Measurements from ENCODE around the gene COMMD1. TPM values are rescaled to one million over a fixed set of nuclear protein-coding genes. Genes with fewer than 3 reads are reported as not detected.

Gene COMMD1
- total RNA-seq, 5 donors from 2014 or later (not counting 1 experiment from before 2014, with no cell fraction given): 18.2 to 23.8 (median 19.6) TPM

DNA sequence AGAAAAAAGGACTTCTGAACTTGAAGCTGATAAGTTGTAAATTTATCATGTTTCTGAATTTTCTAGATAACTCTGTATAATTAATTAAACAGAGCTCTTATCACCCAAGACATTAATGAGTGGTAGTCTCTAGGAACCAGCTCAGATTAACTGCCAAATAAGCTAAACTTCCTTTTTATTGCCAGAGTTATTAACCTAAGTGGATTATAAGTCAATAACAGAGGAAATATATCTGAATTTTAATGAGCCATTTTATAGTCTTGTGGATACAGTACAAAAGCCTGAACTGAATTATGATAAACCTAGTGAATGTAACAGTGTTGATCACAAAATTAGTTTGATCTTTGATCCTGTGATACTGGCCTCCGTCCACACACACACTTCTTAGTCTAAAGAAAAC, 111.5 kb downstream of the COMMD1 start:
- POLR2A ChIA-PET: no interaction called here
- ATAC-seq (replicated peaks in 1 of 4) (no peak), DNase-seq (no peak)
- WGBS (ENCODE audit: insufficient coverage): 100% methylated on average over 1 of the region's 1 CpG
- Histone ChIP-seq H3K27ac (ENCODE audit: low read length) (no peak overlapping the region), H3K4me1 (ENCODE audit: control insufficient read depth in 1 of 2, extremely low read depth in 1 of 2, insufficient read depth in 2 of 2, low read length in 2 of 2) (no peaks in the 10 kb centered on the region), H3K9me3 (no peaks in the 10 kb centered on the region), H3K36me3 (ENCODE audit: control insufficient read depth in 2 of 2, extremely low read depth in 1 of 2, insufficient read depth in 1 of 2, low read length in 1 of 2) (no peaks in the 10 kb centered on the region), H3K4me3 (ENCODE audit: control insufficient read depth in 1 of 2, extremely low read depth in 1 of 2, low read length in 1 of 2) (no peak overlapping the region), H3K27me3 (replicated peaks in 1 of 2; ENCODE audit: control insufficient read depth in 2 of 2, extremely low read depth in 1 of 2, insufficient read depth in 2 of 2, low read length in 1 of 2) (no peaks in the 10 kb centered on the region)
- H3K27ac Mint-ChIP-seq: no peak overlapping the region
- H3K9me3 Mint-ChIP-seq: no peaks in the 10 kb centered on the region
- CTCF ChIA-PET: interaction anchor here in 1 of 2 donors (0.6 kb wide), 1 partner anchor 22 kb away, joined by 3 read pairs; no protein-coding TSS in a partner anchor
- no peak overlapping the region for H3K4me3 Mint-ChIP-seq
- H3K27me3 Mint-ChIP-seq: no peaks in the 10 kb centered on the region
- peaks cover 0 to 9% (median 3%) of the 10 kb centered on the region in 3 donors for H3K4me1 Mint-ChIP-seq
- peaks cover 37% of the 10 kb centered on the region for H3K36me3 Mint-ChIP-seq

DNA sequence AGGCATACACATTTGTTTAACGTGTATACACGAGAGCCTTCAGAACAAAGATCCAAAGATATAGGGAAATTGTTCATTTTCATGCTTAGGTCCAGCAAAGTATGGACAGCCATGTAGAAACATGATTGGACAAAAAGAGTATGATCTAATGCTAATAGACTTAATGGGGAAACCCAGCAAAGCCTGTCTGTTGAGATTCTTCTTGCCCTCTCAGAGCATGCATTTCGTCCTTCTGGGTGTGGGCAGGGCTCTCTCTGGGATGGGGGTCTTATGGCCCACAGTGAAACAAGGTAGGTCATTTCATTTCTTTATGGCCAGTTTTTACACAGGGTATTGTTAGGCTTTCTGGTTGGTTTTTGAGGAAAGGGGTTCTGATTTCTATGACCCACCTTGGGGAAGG, 124.4 kb downstream of the COMMD1 start:
- ChIA-PET POLR2A (no interaction called here), CTCF (no interaction called here)
- H3K27me3 Mint-ChIP-seq: no peaks in the 10 kb centered on the region
- Histone ChIP-seq H3K27ac (ENCODE audit: low read length) (no peak overlapping the region), H3K4me3 (ENCODE audit: control insufficient read depth in 1 of 2, extremely low read depth in 1 of 2, low read length in 1 of 2) (no peak overlapping the region), H3K36me3 (ENCODE audit: control insufficient read depth in 2 of 2, extremely low read depth in 1 of 2, insufficient read depth in 1 of 2, low read length in 1 of 2) (no peaks in the 10 kb centered on the region), H3K9me3 (no peaks in the 10 kb centered on the region), H3K4me1 (ENCODE audit: control insufficient read depth in 1 of 2, extremely low read depth in 1 of 2, insufficient read depth in 2 of 2, low read length in 2 of 2) (no peaks in the 10 kb centered on the region), H3K27me3 (replicated peaks in 1 of 2; ENCODE audit: control insufficient read depth in 2 of 2, extremely low read depth in 1 of 2, insufficient read depth in 2 of 2, low read length in 1 of 2) (no peaks in the 10 kb centered on the region)
- no peak for ATAC-seq (replicated peaks in 1 of 4)
- peaks cover 0 to 3% (median 0%) of the 10 kb centered on the region in 3 donors for H3K4me1 Mint-ChIP-seq
- DNase-seq: no peak
- no peaks in the 10 kb centered on the region for H3K9me3 Mint-ChIP-seq
- H3K27ac Mint-ChIP-seq: no peak overlapping the region
- H3K4me3 Mint-ChIP-seq: no peak overlapping the region
- H3K36me3 Mint-ChIP-seq: peaks cover 7% of the 10 kb centered on the region
- WGBS (ENCODE audit: insufficient coverage): 89% methylated on average over 3 of the region's 3 CpGs

DNA sequence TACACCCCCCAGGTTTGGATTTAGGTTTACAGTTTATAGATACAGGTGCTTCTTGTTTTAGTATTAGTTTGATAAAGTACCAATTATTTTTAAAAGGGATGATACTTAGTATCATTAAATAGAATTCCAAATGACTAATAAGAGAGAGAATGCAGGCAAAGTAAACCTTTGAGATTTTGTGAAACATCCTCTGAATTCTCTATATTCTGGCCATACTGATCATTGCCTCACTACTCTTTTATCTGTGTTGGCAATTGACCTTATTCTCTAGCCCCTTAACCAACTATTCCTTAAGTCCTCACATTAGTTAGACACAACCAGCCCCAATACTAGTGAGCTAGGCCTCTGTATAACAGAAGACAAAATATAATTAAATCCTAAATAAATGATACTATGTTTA, 125.4 kb downstream of the COMMD1 start:
- Histone ChIP-seq H3K4me3 (ENCODE audit: control insufficient read depth in 1 of 2, extremely low read depth in 1 of 2, low read length in 1 of 2) (no peak overlapping the region), H3K4me1 (ENCODE audit: control insufficient read depth in 1 of 2, extremely low read depth in 1 of 2, insufficient read depth in 2 of 2, low read length in 2 of 2) (no peaks in the 10 kb centered on the region), H3K9me3 (no peaks in the 10 kb centered on the region), H3K36me3 (ENCODE audit: control insufficient read depth in 2 of 2, extremely low read depth in 1 of 2, insufficient read depth in 1 of 2, low read length in 1 of 2) (no peaks in the 10 kb centered on the region), H3K27ac (ENCODE audit: low read length) (no peak overlapping the region), H3K27me3 (replicated peaks in 1 of 2; ENCODE audit: control insufficient read depth in 2 of 2, extremely low read depth in 1 of 2, insufficient read depth in 2 of 2, low read length in 1 of 2) (no peaks in the 10 kb centered on the region)
- Mint-ChIP-seq H3K9me3 (no peaks in the 10 kb centered on the region), H3K27me3 (no peaks in the 10 kb centered on the region), H3K4me1 (peaks cover 0 to 3% (median 0%) of the 10 kb centered on the region in 3 donors), H3K27ac (no peak overlapping the region), H3K36me3 (peaks cover 5% of the 10 kb centered on the region), H3K4me3 (no peak overlapping the region)
- POLR2A ChIA-PET: no interaction called here
- DNase-seq (no peak), ATAC-seq (replicated peaks in 1 of 4) (no peak)
- CTCF ChIA-PET: no interaction called here

DNA sequence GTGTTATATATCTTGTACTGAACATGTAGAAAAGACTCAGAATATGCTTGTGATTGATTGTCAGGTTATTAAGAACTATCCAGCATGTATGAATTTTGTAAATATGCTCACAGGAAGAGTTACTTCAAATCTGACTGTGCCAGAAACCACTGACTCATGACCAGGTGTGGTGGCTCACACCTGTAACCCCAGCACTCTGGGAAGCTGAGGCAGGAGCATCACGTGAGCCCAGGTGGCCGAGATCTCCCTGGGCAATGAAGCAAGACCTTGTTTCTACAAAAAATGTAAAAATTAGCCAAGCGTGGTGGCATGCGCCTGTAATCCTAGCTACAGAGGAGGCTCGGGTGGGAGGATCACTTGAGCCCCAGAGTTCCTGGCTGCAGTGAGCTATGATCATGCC, 126.6 kb downstream of the COMMD1 start:
- H3K4me3 Mint-ChIP-seq: no peak overlapping the region
- no peak overlapping the region for H3K27ac Mint-ChIP-seq
- no peaks in the 10 kb centered on the region for H3K9me3 Mint-ChIP-seq
- Histone ChIP-seq H3K27me3 (replicated peaks in 1 of 2; ENCODE audit: control insufficient read depth in 2 of 2, extremely low read depth in 1 of 2, insufficient read depth in 2 of 2, low read length in 1 of 2) (no peaks in the 10 kb centered on the region), H3K27ac (ENCODE audit: low read length) (no peak overlapping the region), H3K4me3 (ENCODE audit: control insufficient read depth in 1 of 2, extremely low read depth in 1 of 2, low read length in 1 of 2) (no peak overlapping the region), H3K36me3 (ENCODE audit: control insufficient read depth in 2 of 2, extremely low read depth in 1 of 2, insufficient read depth in 1 of 2, low read length in 1 of 2) (no peaks in the 10 kb centered on the region), H3K9me3 (no peaks in the 10 kb centered on the region), H3K4me1 (ENCODE audit: control insufficient read depth in 1 of 2, extremely low read depth in 1 of 2, insufficient read depth in 2 of 2, low read length in 2 of 2) (no peaks in the 10 kb centered on the region)
- WGBS (ENCODE audit: insufficient coverage): 83% methylated on average over 5 of the region's 5 CpGs
- DNase-seq (no peak), ATAC-seq (replicated peaks in 1 of 4) (no peak)
- H3K36me3 Mint-ChIP-seq: peaks cover 4% of the 10 kb centered on the region
- ChIA-PET POLR2A (no interaction called here), CTCF (no interaction called here)
- peaks cover 0 to 3% (median 3%) of the 10 kb centered on the region in 3 donors for H3K4me1 Mint-ChIP-seq
- no peaks in the 10 kb centered on the region for H3K27me3 Mint-ChIP-seq

DNA sequence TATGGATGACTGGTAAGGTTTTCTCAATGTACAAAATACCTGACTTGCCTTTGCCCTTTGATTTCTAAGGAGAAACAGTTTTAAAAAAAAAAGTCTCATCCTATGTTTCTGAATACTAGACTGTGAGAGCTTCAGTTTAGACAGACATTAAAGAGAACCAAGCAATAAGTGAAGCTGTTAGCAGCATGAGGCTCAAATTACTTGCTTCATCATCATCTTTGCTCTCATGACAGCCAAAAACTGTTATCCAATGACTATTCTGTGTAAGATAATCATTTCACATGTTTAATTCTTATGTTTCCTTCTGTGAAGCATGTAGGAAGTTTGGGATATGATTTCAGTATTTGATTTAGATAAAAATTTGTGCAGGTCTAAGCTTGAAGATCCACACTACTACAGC, 129.2 kb downstream of the COMMD1 start:
- Histone ChIP-seq H3K4me3 (ENCODE audit: control insufficient read depth in 1 of 2, extremely low read depth in 1 of 2, low read length in 1 of 2) (no peak overlapping the region), H3K4me1 (ENCODE audit: control insufficient read depth in 1 of 2, extremely low read depth in 1 of 2, insufficient read depth in 2 of 2, low read length in 2 of 2) (peaks cover under 1 to 11% of the 10 kb centered on the region in 2 experiments), H3K27me3 (replicated peaks in 1 of 2; ENCODE audit: control insufficient read depth in 2 of 2, extremely low read depth in 1 of 2, insufficient read depth in 2 of 2, low read length in 1 of 2) (no peaks in the 10 kb centered on the region), H3K27ac (ENCODE audit: low read length) (no peak overlapping the region), H3K36me3 (ENCODE audit: control insufficient read depth in 2 of 2, extremely low read depth in 1 of 2, insufficient read depth in 1 of 2, low read length in 1 of 2) (no peaks in the 10 kb centered on the region), H3K9me3 (no peaks in the 10 kb centered on the region)
- Mint-ChIP-seq H3K36me3 (peaks cover 4% of the 10 kb centered on the region), H3K27me3 (no peaks in the 10 kb centered on the region), H3K27ac (no peak overlapping the region), H3K9me3 (no peaks in the 10 kb centered on the region), H3K4me3 (no peak overlapping the region), H3K4me1 (peaks cover 15 to 18% (median 16%) of the 10 kb centered on the region in 3 donors)
- ChIA-PET POLR2A (no interaction called here), CTCF (no interaction called here)
- no peak for DNase-seq
- no peak for ATAC-seq (replicated peaks in 1 of 4)

DNA sequence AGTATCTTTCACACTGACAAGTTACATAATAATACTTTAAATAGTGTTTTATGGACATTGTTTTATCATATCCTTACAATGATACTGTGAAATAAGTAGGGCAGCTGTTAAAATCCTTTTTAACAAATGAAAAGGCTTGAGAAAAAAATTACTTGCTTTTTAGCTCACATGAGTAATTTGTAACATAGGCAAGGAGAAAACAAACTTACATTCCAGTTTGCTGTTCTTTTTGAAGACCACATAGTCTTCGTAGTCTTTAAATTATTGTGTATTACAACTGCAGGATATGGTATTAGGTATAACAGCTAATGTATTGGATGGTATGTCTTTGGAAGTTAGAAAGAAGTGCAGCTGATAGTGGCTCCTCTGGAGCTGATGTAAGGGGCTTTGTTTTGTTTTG, 130.8 kb downstream of the COMMD1 start:
- H3K27me3 ChIP-seq (replicated peaks in 1 of 2; ENCODE audit: control insufficient read depth in 2 of 2, extremely low read depth in 1 of 2, insufficient read depth in 2 of 2, low read length in 1 of 2): no peaks in the 10 kb centered on the region
- no peak overlapping the region for H3K27ac Mint-ChIP-seq
- peaks cover 17 to 22% (median 20%) of the 10 kb centered on the region in 3 donors for H3K4me1 Mint-ChIP-seq
- H3K9me3 ChIP-seq: no peaks in the 10 kb centered on the region
- no peaks in the 10 kb centered on the region for H3K27me3 Mint-ChIP-seq
- no peaks in the 10 kb centered on the region for H3K9me3 Mint-ChIP-seq
- DNase-seq: no peak
- no peak overlapping the region for H3K4me3 Mint-ChIP-seq
- H3K27ac ChIP-seq (ENCODE audit: low read length): no peak overlapping the region
- H3K36me3 ChIP-seq (ENCODE audit: control insufficient read depth in 2 of 2, extremely low read depth in 1 of 2, insufficient read depth in 1 of 2, low read length in 1 of 2): no peaks in the 10 kb centered on the region
- no peak overlapping the region for H3K4me3 ChIP-seq (ENCODE audit: control insufficient read depth in 1 of 2, extremely low read depth in 1 of 2, low read length in 1 of 2)
- H3K4me1 ChIP-seq (ENCODE audit: control insufficient read depth in 1 of 2, extremely low read depth in 1 of 2, insufficient read depth in 2 of 2, low read length in 2 of 2): peaks cover 4 to 15% of the 10 kb centered on the region in 2 experiments
- H3K36me3 Mint-ChIP-seq: peaks cover 4% of the 10 kb centered on the region
- no CpG with 5 or more reads among the region's 1 CpG for WGBS (ENCODE audit: insufficient coverage)
- no peak for ATAC-seq (replicated peaks in 1 of 4)
- POLR2A ChIA-PET: no interaction called here
- CTCF ChIA-PET: no interaction called here

DNA sequence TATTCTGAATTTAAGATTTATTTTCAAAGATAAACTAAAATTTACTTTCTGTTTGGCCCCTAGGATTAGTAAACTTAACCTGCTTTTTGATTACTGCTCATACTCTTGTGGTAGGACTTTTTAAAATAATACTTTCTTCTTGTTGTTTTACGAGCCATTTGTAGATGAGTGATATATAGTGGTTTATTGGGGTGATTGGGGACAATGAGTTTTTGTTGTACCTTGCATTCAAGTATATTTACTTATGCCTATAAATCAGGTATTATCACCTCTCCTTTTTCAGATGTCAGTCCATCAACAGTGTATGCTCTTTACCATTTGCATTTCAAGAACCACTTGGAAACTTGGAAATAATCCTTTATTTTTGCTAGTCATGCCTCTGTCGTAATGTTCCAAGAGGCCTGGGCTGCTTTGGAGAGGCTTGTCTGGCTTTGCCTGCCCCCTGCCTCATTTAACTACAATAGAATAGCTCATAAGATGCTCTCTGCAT, 131.3 kb downstream of the COMMD1 start:
- H3K4me1 ChIP-seq (ENCODE audit: control insufficient read depth in 1 of 2, extremely low read depth in 1 of 2, insufficient read depth in 2 of 2, low read length in 2 of 2): peaks cover 4 to 15% of the 10 kb centered on the region in 2 experiments
- ATAC-seq (replicated peaks in 1 of 4) (no peak), DNase-seq (no peak)
- no peak overlapping the region for H3K27ac ChIP-seq (ENCODE audit: low read length)
- Mint-ChIP-seq H3K9me3 (no peaks in the 10 kb centered on the region), H3K27me3 (no peaks in the 10 kb centered on the region), H3K36me3 (peaks cover 4% of the 10 kb centered on the region), H3K27ac (no peak overlapping the region), H3K4me1 (peaks cover 20 to 23% (median 21%) of the 10 kb centered on the region in 3 donors), H3K4me3 (no peak overlapping the region)
- no peaks in the 10 kb centered on the region for H3K27me3 ChIP-seq (replicated peaks in 1 of 2; ENCODE audit: control insufficient read depth in 2 of 2, extremely low read depth in 1 of 2, insufficient read depth in 2 of 2, low read length in 1 of 2)
- ChIA-PET POLR2A (no interaction called here), CTCF (no interaction called here)
- no peaks in the 10 kb centered on the region for H3K36me3 ChIP-seq (ENCODE audit: control insufficient read depth in 2 of 2, extremely low read depth in 1 of 2, insufficient read depth in 1 of 2, low read length in 1 of 2)
- no peaks in the 10 kb centered on the region for H3K9me3 ChIP-seq
- WGBS (ENCODE audit: insufficient coverage): no CpG with 5 or more reads among the region's 2 CpGs
- H3K4me3 ChIP-seq (ENCODE audit: control insufficient read depth in 1 of 2, extremely low read depth in 1 of 2, low read length in 1 of 2): no peak overlapping the region

All from T-cell (primary cell).